Measurements from ENCODE around the gene KRT12. TPM values are rescaled to one million over a fixed set of nuclear protein-coding genes. Genes with fewer than 3 reads are reported as not detected.
"Not testable (repeated sequence)": the region's sequence is repeated elsewhere in the genome, so short reads cannot be mapped to it uniquely, and the experiment has no call there.

Gene KRT12
- total RNA-seq, 1 donor from 2014 or later: not detected

DNA sequence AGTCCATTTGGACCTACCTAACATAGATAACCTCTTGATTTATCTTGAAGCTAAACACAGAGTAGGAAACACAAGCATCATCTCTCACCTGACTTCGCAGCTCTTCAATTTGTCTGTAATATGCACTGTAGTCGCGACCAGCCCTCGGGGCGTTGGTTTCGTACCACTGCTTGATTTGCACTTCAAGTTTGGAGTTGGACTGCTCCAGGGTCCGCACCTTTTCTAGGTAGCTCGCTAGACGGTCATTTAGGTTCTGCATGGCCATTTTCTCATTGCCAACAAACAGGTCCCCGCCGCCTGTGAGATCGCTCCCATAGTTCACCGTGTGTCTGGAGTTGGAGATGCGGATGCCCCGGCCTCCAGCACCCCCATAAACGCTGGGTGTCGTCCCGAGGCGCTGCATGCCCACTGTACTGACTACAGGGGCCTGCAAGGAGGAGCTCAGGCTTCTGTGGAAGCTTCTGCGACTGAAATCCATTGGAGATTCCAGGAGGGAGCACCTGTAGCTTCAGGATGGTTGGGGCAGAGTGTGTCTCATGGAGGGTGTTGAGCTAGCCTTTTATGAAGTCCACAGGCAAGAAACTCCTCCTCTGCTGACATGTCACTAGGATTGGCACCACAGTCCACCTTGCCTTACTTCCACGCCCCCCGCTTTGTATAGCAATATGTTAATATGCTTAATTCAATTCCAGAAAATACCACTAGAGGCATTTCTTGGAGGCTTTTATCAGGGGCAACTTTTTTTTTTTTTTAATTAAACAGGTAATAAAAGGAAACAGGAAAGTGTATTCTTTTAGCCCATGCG lies 17.9 kb upstream of the KRT12 start, which contains the start of gene KRT20:
TSS of gene KRT20 (minus strand) at position 535 of the 805 bp plus-strand sequence. CDS start at position 478, 57 bp downstream.
- DNase-seq (ENCODE audit: extremely low read depth, low read depth, low spot score): no peak

DNA sequence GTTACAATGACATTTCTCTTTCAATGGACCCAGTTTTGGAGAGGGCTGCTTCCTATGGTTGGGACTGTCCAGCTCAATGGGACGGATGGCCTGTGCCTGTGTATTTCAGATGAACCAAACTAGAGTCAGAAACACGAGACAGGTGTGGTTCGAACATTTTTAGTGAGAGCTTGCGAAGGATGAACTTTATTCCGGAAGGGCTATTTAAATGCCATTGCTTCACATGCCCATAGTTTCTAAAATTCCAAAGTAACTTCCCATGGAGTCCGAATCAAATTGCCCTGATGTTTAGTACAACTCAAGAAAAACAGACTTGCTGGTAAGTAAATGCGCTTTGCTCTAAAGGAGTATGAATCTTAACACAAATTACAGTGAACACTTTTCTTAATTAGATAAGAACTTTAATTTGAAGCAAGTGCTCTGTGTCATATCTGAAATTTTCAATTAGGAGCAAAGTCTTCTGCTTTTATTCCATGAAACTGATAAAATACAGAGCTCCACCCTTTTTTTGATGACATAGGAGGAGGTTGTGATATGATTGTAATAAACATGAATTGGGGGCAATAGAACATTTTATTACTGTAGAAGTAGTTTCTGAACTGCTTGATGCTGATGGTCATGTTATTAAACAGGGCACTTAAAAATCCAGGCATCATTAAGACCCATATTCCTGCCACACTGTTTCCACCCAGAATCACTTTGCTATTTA lies 16.8 kb upstream of the KRT12 start:
- no peak for DNase-seq (ENCODE audit: extremely low read depth, low read depth, low spot score)

DNA sequence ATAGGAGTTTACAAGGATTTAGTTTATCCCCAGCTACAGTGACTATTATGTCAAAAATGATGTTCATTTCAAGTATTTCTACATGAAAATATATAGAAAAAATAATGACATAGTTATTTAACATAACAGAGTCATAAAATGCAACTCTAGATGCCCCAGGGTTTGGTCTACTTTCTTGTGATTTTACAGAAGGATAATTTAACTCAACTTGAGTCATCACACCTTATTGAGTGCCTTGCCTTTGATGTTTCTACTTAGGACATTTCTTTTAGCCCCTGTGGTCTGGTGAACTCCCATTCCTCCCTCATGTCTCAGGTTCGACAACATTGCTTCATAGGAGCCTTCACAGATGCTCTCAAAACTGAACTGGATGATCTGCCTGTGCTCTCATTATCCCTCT lies 16.0 kb upstream of the KRT12 start:
- no peak for DNase-seq (ENCODE audit: extremely low read depth, low read depth, low spot score)

DNA sequence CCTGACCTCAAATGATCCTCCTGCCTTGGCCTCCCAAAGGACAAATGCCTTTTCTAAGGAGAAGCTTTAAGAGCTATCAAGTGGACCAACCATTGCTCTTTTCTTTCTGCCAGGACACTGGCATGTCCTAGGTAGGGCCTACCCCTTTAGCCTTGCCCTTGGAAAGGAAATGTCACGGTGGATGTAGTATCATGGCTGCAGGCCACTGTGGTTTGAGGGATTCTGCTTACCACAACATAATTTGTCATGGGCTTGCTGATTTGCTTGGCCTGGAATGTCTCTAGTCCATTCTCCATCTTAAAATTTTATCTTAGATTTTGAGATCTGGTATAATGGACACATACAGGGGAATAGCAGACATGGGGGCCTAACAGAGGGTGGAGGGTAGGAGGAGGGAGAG lies 12.0 kb upstream of the KRT12 start:
- no peak for DNase-seq (ENCODE audit: extremely low read depth, low read depth, low spot score)

DNA sequence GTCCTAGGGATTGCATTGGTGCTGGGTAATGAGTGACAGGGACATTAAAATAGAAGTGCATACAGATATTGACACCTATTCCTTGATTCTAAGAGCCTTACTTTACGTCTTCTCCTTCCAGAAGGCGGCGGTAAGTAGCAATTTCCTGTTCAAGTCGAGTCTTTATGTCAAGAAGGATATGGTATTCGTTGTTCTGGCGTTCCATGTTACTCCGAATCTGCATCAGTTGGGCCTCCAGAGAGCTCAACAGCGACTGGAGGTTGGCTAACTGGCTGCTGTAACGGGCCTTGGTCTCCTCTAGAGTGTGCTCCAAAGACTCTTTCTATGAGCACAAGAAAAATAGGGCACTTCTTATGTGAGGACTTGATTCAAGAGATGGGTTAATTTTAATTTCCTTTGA lies 11.0 kb upstream of the KRT12 start:
- no peak for DNase-seq (ENCODE audit: extremely low read depth, low read depth, low spot score)

DNA sequence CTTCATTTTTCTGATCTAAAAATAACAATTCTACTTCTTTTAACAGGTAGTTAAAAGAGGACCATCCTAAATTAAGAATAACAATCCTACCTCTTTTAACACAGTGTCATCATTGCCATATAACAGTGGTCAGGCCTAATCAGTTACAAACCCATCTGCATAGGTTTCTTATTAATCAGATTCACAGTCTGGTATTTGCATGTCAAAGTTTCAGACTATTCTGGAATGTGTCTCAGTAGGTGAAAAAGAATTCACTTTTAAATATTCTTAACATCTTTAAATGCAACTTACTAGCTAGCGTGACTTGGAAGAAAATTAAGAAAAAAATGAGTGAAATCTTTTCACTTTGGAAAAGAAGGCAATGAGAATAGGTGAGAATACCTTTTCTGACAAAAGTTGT lies 6.8 kb upstream of the KRT12 start:
- DNase-seq (ENCODE audit: extremely low read depth, low read depth, low spot score): no peak

DNA sequence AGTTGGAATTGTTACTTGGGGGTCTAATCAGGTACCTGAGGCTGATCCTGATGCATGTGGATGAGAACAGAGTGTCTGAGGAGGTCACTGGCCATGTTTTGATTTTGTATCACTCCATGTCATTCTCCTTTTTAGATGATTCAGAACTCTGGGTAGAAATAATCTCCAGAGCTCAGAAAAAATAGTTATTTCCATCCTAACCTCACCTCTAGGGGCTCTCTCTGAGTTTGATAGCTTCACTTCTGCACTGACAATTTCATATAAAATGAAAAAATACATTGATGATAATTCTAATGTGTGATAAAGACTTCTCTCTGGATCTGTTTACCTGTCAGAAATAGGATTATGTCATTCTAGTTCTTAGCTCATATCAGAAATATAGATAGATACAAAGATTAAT lies 6.2 kb upstream of the KRT12 start:
- no peak for DNase-seq (ENCODE audit: extremely low read depth, low read depth, low spot score)

DNA sequence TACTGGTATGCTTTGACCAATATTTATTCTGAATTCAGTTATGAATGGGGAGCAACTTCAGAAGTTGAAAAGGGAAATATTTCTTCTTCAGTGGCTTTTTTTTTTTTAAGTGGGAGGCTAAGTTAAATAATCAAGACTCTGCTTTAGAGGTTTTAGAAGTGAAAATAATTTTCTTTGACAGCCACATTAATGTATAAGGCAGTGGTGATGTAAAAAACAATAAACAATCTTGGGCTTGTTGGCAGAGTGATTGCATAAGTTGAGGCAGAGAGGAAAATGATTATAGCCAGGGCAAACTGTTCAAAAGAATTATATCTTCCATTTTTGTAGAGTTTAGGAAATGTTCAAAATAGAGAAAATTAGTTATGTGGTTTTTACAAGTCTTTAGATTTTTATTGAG lies 5.4 kb upstream of the KRT12 start:
- DNase-seq (ENCODE audit: extremely low read depth, low read depth, low spot score): no peak

DNA sequence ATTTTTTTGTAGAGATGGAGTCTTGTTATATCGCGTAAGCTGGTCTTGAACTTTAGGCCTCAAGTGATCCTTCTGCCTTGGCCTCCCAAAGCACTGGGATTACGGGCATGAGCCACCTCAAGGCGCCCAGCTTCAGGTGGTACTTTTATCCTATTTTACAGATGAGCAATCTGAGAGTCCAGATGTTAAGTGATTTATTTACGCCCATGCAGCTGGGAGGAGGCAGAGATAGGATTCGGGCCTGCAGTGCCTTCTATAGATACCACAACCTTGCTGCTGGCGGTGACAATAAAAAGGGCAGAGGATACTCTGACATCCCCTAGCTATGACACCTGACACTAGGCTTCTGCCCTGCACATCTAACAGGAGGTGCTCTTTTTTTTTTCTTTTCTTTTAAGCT lies 4.3 kb upstream of the KRT12 start:
- no peak for DNase-seq (ENCODE audit: extremely low read depth, low read depth, low spot score)

DNA sequence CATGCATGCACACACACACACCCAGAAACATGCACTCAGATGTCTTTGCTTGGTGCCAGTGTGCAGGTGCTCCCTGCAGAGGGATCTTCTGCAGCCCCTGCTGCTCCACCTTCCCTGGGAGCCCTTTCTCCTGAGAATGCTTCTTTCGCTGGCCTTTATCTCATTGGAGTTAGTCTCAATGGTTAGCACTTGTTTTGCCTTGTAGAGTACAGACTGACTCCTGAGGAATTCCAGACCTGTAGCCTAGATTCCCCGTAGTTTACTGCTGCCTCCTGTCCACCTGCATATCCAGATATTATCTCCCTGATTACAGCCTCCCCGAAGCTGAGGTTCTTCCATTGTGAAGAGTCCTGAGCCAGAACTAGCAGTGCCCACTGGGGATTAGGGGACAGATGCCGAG lies 3.1 kb upstream of the KRT12 start:
- no peak for DNase-seq (ENCODE audit: extremely low read depth, low read depth, low spot score)

DNA sequence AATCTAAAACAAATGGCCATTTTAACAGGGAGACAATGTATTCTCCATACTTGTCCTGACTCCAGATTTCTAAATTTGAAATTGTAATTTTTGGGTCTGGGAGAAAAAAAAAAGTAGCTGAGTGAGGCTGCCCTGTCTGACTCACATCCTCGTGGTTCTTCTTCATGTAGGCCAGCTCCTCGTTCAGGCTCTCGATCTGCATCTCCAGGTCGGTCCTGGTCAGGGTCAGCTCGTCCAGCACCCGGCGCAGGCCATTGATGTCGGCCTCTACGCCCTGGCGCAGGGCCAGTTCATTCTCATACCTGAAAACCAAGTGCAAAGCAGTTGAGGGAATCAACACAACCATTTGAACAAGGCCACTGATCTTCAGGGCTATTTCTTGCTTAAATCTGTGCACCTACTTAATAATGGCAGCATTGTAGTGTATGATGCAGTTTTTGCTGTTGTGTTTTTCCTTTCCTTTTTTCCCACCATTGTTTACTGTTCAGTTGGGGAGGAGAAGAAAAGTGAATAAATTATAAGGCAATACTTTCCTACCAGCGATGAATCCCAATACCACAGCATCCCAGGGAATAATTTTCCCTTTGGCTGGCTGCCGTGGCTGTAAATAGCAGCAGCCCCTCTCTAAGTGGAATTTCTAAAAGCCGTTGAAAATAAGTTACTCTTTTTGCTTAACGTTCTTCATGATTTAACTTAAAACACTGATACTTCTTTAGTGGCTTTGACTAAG lies 2.2 kb downstream of the KRT12 start:
- no peak for DNase-seq (ENCODE audit: extremely low read depth, low read depth, low spot score)

DNA sequence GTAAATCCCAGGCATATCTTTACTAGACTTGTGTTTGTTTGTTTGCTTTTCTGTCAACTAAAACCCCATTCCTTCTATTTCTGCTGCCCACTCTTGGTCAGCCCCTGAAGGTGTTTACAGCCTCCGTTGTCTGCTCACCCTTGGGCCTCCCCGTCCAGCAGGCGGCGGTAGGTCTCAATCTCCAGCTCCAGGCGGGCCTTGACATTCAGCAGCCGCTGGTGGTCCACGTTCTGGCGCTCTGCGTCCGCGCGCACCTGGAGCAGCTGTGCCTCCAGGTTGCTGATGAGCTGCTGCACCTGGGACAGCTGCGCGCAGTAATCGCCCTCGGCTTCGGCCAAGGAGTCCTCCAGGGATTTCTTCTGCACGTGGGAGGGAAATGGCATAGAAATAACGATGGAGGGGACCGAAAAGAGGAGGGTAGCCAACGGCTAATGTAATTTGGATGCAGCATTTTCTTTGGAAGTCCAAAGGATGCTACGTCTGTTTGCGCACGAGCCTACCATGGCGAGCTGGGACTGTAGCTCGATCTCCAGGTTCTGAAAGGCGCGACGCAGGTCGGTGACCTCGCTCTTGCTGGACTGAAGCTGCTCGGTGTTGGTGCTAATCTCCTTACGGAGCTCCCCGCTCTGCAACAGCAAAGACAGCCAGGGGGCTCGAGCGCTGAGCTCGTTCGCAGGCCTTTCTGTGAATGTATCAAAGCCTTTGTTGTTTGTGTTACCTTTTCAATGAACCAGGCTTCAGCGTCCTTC lies 3.9 kb downstream of the KRT12 start:
- no peak for DNase-seq (ENCODE audit: extremely low read depth, low read depth, low spot score)

DNA sequence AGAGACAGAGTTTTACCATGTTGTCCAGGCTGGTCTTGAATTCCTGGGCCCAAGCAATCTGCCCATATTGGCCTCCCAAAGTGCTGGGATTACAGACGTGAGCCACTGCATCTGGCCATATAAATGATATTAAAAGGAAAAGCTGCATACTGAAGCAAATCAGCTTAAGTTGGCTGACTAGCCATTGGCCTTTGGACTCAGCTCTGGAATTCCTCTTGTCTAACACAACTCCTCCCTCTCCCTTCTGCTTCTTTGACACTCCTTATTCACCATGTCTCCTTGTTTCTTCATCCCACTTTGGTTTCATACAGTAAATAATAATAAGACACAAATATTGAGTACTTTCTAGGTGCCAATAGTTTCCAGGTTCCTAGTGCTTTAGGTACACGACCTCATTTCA lies 7.5 kb downstream of the KRT12 start:
- DNase-seq (ENCODE audit: extremely low read depth, low read depth, low spot score): no peak

DNA sequence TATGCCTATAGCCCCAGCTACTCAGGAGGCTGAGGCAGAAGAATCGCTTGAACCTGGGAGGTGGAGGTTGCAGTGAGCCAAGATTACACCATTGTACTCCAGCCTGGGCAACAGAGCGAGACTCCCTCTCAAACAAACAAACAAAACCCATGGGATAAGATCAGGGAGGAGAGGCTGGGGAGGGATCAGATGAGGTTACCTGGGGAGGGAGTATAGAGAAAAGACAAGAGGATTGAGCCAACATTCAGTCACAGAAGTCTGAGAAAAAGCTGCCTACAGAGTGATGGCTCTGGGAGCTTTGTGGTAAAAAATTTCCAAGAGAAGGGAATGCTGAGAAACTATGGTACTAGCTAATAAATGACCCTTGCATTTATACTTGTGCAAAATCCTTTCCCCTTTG lies 8.4 kb downstream of the KRT12 start:
- DNase-seq (ENCODE audit: extremely low read depth, low read depth, low spot score): not testable (repeated sequence)

DNA sequence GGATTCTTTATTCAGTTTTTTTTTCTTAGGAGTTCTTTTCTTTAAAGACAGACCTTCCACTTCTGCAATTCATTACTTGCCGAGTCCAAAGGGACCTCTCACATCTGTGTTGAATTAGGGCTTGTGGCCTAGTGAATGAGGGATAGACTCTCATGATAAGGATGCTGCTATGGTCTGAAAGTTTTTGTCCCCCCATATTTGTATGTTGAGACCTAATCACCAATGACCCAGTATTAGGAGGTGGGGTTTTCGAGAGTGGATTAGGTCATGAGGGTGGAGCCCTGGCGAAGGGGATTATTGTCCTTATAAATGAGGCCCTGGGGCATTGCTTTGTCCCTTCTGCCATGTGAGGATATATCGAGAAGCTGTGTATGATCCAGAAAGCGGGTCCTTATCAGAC lies 9.5 kb downstream of the KRT12 start:
- no peak for DNase-seq (ENCODE audit: extremely low read depth, low read depth, low spot score)

DNA sequence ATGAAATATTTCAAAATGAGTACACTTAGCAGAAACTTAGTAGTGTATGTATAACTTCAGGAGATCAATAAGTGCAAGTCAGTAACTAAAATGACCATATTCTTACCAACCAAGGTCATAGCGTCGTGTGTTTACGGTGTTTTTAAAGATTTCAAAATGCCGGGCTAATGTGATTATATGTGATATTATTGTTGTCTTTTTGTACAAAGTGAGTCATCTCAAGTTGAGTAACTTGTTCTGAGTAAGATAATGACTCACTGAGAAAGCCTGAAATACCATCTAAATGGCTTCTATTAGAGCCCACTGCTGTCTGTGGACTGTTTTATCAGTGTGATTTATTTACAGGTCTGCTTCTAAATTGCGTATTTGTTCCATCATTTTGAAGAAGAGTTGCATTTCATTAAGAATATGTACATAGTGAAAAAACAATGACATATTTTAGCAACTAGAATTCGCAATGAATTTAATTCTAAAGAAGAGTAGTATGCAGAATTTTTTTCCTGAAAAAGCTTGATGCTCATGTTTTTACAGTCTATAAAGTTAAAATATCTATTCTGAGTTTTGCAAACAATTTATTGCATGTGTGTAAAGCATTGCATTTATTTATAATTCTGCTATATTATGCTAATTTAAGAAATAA lies 12.7 kb downstream of the KRT12 start:
- DNase-seq (ENCODE audit: extremely low read depth, low read depth, low spot score): no peak

DNA sequence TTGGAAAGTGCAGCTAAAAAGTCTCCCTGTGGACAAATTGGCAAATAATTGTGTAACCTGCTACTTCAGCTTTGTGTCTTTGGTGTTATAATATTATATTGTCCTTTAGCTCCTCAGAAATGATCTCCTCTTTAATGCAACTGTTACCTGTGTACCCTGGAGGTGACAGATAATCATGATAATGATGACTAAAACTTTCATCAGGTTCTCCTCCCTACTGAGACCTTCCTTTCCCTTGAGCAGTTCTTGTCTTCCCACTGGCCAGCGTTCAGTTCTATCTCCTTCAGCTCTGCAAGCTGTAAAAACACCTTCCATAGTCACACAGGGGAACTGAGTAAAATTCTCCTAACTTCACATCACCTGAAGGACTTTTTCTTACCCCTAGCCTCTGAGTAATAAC lies 14.7 kb downstream of the KRT12 start:
- DNase-seq (ENCODE audit: extremely low read depth, low read depth, low spot score): no peak

DNA sequence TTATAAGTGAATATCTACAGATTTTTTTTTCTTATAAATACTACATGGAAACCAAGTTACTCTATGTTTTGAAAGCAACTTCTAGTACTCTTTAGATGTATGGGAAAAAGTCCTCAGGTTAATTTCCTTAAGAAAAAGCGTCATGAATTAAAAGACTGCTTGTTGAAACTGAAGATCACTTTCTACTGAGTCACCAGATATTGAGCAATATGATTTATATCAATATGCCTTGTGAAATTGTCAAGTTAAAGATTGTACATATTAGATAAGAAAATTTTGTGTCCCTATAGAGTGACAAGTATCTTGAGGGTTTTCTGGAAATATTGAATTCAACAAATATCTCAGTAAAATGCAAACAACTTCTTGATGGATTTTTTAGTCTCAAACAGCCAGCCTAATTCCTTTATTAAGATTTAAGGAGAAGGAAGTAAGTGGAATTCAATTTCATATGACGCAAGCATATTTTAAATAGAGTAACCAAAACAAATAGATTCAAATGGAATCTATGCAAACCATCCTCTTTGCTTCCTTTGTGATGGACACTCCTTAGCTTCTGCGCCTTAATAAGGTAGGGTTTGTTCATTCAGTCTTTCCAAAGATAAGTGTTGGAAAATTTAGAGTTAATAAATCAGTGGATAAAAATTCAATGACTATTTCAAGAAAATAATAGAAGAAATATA lies 16.6 kb downstream of the KRT12 start:
- no peak for DNase-seq (ENCODE audit: extremely low read depth, low read depth, low spot score)

DNA sequence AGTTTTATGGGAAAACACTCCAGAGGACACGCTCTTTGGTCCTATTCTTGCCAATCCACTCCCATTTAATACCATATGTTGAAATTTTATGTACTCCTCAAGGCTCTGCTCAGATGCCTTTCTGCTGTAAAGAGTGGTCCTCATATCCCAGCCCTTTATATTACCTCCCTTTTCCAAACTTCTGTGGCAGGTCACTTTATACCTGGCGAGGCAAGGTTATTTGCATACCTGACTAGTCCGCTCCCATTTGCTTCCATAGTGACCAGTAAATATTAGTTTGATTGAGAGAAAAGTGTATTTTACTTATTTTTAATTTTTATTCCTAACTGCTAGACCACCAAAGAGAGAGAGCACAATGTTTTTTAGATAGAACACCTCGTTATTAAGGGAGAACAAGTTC lies 17.3 kb downstream of the KRT12 start:
- no peak for DNase-seq (ENCODE audit: extremely low read depth, low read depth, low spot score)

Data from glomerular endothelial cell (primary cell).